MCF 10A (cell line): ENCODE results near the gene NIF3L1. TPM values are rescaled to one million over a fixed set of nuclear protein-coding genes. Genes with fewer than 3 reads are reported as not detected.

Source experiments
- BruUV-seq: library from RNA; stranded (reverse); fragments of 400-500 nt; replicated peaks from 2 replicates; lab custom pipeline; 2021; lab: Mats Ljungman, UMichigan
- CTCF ChIA-PET: fragments of 300-600 bp; sonication (Branson Sonifier 250); formaldehyde crosslinking; extraction: SDS; loops from one replicate; lab custom pipeline; 2021; ENCODE audit warnings: antibody characterized with exemption, inconsistent platforms; lab: Yijun Ruan, JAX
- POLR2A ChIA-PET: fragments of 300-600, 350-650 bp; sonication (Branson Sonifier 250); formaldehyde crosslinking; extraction: SDS; loops from one replicate; lab custom pipeline; 2020; ENCODE audit warnings: antibody characterized with exemption, inconsistent platforms; lab: Yijun Ruan, JAX
- DNase-seq: peaks from one replicate; pipeline ENCODE4 v3.0.0-alpha.2; 2018; ENCODE audit not compliant: unreplicated experiment
- H3K27ac Mint-ChIP-seq: one replicate; pipeline ENCODE4 v1.8.0; 2022; ENCODE audit warnings: mild to moderate bottlenecking, low read depth, mixed read lengths; ENCODE audit not compliant: unreplicated experiment
- H3K27me3 Mint-ChIP-seq: one replicate; pipeline ENCODE4 v1.8.0; 2022; ENCODE audit warnings: mixed read lengths; ENCODE audit not compliant: insufficient read depth, unreplicated experiment
- H3K36me3 Mint-ChIP-seq: one replicate; pipeline ENCODE4 v1.8.0; 2022; ENCODE audit warnings: mild to moderate bottlenecking, moderate library complexity, mixed read lengths; ENCODE audit not compliant: insufficient read depth, unreplicated experiment
- H3K4me1 Mint-ChIP-seq: one replicate; pipeline ENCODE4 v1.8.0; 2022; ENCODE audit warnings: mixed read lengths; ENCODE audit not compliant: insufficient read depth, unreplicated experiment
- H3K4me3 Mint-ChIP-seq: one replicate; pipeline ENCODE4 v1.8.0; 2022; ENCODE audit warnings: mild to moderate bottlenecking, moderate library complexity, mixed read lengths; ENCODE audit not compliant: unreplicated experiment
- H3K9me3 Mint-ChIP-seq: one replicate; pipeline ENCODE4 v1.8.0; 2022; ENCODE audit warnings: mixed read lengths; ENCODE audit not compliant: unreplicated experiment
- intact Hi-C: fragments of 100-400 bp; cut with micrococcal nuclease; formaldehyde crosslinking; loops from 2 replicates; pipeline ENCODE4 v1.14.1; 2022
- total RNA-seq: library from RNA; stranded (reverse); gene quantifications from 2 replicates; pipeline ENCODE4 v1.2.3, GENCODE V29; 2022
- TF ChIP-seq, protein P1 (sequence below): fragments of 200-600 bp; IDR thresholded peaks from one replicate; pipeline ENCODE4 v1.8.0; 2022; ENCODE audit warnings: antibody characterized with exemption, mild to moderate bottlenecking; ENCODE audit not compliant: unreplicated experiment

NIF3L1 gene
- total RNA-seq, 1 experiment from 2014 or later, result 19.3 TPM

DNA sequence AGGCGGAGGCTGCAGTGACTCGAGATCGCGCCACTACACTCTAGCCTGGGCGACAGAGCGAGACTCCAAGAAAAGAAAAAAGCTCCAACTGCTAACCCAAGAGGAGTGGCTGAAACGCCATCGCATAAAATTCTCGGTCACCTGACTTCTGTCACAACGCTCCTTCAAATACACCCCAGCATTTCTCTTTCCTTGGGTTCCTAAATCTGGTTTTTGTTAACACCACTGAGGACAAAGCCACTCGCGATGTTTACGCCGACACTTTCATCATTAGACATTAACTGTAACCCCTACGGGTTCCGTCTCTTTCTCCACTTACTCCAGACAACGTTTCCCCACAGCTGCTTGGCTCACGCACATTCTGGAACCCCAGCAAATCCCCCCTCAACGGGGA is 25.4 kb upstream of the NIF3L1 start:
- DNase-seq, result no peak
- ChIA-PET POLR2A (interaction anchor here (0.6 to 3.2 kb wide), 48 partner anchors 8 to 952 kb away, joined by 3 to 78 read pairs (median 4); partner anchors contain the start of genes BZW1, CFLAR, HYCC2 and MAIP1), CTCF (interaction anchor here (0.7 to 1.3 kb wide), 5 partner anchors 41 to 168 kb away, joined by 3 to 5 read pairs (median 3); no protein-coding TSS in a partner anchor)

DNA sequence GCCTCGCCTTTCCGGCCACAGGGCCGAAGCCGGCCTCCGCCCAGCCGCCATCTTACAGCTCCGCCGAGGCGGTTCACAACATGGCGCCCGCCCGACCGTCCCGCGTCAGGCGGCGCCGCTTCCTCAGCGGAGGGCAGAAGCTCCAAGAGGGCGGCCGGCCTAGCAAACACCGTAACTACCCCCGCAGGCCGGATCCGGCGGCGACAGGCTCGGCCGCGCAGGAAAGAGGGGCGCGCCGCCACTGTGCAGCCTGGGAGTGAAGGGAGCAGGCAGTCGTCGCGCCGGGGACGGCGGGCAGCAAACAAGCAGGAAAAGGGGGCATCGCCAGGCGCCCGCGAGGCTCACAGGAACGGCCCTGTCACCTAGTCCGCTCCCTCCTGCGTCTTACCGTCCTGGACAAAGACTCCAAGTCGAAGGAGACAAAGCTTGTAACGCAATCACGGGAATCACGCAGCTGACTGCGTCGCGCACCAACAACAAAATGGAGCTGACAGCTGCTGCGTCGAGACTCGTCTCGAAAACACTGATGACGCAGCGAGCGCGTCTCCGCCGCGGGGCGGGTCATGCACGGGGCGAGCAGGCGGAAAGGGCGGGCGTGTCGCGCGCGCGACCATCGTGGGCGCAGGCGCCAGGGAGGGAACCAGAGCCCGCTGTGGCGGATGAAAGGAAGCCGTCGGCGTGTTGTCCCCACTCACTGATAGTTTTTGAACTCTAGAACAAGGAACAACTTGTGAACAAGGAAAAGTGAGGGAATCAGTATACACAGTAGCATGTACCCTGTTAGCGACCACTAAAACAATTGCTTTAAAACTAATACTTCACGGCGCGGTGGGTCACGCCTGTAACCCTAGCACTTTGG is 24.8 kb upstream of the NIF3L1 start, which contains the start of gene CLK1:
Gene CLK1, minus strand, starts transcription at position 483 of the 859 bp plus-strand sequence. CDS start 2,796 bp downstream, outside the sequence.
- BruUV-seq, result no TSS peak
- Mint-ChIP-seq H3K4me3 (peak within 1 kb of the TSS; percentile 86), H3K4me1 (peaks cover 16% of the 10 kb centered on the region), H3K36me3 (peaks cover 59% of the 10 kb centered on the region), H3K27me3 (no peaks in the 10 kb centered on the region), H3K27ac (peak within 1 kb of the TSS; percentile 99), H3K9me3 (no peaks in the 10 kb centered on the region)
- ChIA-PET POLR2A (interaction anchor here (0.6 to 3.2 kb wide), 47 partner anchors 8 to 952 kb away, joined by 3 to 78 read pairs (median 5); partner anchors contain the start of genes BZW1, CFLAR, HYCC2 and NDUFB3), CTCF (interaction anchor here (1.0 to 1.3 kb wide), 6 partner anchors 25 to 314 kb away, joined by 3 to 5 read pairs (median 3); partner anchors contain the start of genes NIF3L1 and PPIL3)
- intact Hi-C loops, result loop anchor here (5.0 kb wide), 1 partner anchor 52 kb away; the partner anchor contains the start of gene BZW1
- TF ChIP-seq, protein P1, sequence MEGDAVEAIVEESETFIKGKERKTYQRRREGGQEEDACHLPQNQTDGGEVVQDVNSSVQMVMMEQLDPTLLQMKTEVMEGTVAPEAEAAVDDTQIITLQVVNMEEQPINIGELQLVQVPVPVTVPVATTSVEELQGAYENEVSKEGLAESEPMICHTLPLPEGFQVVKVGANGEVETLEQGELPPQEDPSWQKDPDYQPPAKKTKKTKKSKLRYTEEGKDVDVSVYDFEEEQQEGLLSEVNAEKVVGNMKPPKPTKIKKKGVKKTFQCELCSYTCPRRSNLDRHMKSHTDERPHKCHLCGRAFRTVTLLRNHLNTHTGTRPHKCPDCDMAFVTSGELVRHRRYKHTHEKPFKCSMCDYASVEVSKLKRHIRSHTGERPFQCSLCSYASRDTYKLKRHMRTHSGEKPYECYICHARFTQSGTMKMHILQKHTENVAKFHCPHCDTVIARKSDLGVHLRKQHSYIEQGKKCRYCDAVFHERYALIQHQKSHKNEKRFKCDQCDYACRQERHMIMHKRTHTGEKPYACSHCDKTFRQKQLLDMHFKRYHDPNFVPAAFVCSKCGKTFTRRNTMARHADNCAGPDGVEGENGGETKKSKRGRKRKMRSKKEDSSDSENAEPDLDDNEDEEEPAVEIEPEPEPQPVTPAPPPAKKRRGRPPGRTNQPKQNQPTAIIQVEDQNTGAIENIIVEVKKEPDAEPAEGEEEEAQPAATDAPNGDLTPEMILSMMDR, result no peak
- peak; percentile 91 for DNase-seq

More for the DNA sequence above, 25.4 kb upstream of the NIF3L1 start:
- Mint-ChIP-seq H3K27ac (peak overlapping the region; percentile 99), H3K4me3 (peak overlapping the region; percentile 86), H3K27me3 (no peaks in the 10 kb centered on the region), H3K4me1 (peaks cover 17% of the 10 kb centered on the region), H3K9me3 (no peaks in the 10 kb centered on the region), H3K36me3 (peaks cover 59% of the 10 kb centered on the region)
- intact Hi-C loops, result loop anchor here (2.0 to 5.0 kb wide), 2 partner anchors 51 to 99 kb away; partner anchors contain the start of gene BZW1
- TF ChIP-seq, protein P1, result no peak
- BruUV-seq, result TSS peak; percentile 38

GRCh38 chr2:200869014-200869413 is 20.2 kb upstream of the NIF3L1 start:
- H3K27me3 Mint-ChIP-seq, result no peaks in the 10 kb centered on the region
- H3K27ac Mint-ChIP-seq, result no peak overlapping the region
- TF ChIP-seq, protein P1, result no peak
- DNase-seq, result no peak
- intact Hi-C loops, result no loop called here
- POLR2A ChIA-PET, result interaction anchor here (0.7 to 1.2 kb wide), 5 partner anchors 9 to 156 kb away, joined by 3 to 6 read pairs (median 5); partner anchors contain the start of genes NIF3L1 and PPIL3
- H3K4me3 Mint-ChIP-seq, result no peak overlapping the region
- no peaks in the 10 kb centered on the region for H3K4me1 Mint-ChIP-seq
- H3K36me3 Mint-ChIP-seq, result peaks cover 53% of the 10 kb centered on the region
- CTCF ChIA-PET, result interaction anchor here (0.7 to 1.0 kb wide), 3 partner anchors 155 to 309 kb away, joined by 3 to 4 read pairs (median 4); no protein-coding TSS in a partner anchor
- no peaks in the 10 kb centered on the region for H3K9me3 Mint-ChIP-seq
- BruUV-seq, result no TSS peak
